Measurements from ENCODE around the gene ARMC9.
"Not testable (repeated sequence)": the region's sequence is repeated elsewhere in the genome, so short reads cannot be mapped to it uniquely, and the experiment has no call there.

Gene ARMC9

DNA sequence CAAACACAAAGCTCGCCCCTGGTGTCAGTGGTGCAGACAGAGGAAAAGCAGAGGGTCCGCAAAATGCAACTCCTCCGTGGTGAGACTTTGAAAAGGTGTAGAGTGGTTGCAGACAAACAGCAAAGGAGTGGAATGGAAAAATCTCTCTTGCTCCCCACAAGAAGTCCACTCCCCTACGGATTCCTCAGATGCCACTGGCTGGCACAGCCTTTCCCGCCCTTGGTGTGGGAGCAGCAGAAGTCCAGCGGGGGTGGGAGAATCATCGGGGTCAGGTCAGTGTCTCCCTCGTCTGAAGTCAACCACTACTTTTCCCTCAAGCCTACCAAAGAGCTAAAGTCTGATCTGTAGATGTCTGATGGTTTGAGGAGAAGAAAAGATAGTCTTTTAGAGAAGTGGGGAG is 174.8 kb downstream of the ARMC9 start:
- no peaks in the 10 kb centered on the region for H4K20me1 ChIP-seq (ENCODE audit: insufficient read depth)
- TF ChIP-seq, protein P1, sequence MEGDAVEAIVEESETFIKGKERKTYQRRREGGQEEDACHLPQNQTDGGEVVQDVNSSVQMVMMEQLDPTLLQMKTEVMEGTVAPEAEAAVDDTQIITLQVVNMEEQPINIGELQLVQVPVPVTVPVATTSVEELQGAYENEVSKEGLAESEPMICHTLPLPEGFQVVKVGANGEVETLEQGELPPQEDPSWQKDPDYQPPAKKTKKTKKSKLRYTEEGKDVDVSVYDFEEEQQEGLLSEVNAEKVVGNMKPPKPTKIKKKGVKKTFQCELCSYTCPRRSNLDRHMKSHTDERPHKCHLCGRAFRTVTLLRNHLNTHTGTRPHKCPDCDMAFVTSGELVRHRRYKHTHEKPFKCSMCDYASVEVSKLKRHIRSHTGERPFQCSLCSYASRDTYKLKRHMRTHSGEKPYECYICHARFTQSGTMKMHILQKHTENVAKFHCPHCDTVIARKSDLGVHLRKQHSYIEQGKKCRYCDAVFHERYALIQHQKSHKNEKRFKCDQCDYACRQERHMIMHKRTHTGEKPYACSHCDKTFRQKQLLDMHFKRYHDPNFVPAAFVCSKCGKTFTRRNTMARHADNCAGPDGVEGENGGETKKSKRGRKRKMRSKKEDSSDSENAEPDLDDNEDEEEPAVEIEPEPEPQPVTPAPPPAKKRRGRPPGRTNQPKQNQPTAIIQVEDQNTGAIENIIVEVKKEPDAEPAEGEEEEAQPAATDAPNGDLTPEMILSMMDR (conservative IDR thresholded peaks at IDR 0.05; ENCODE audit: low read depth, low read length) = no peak
- H3K79me2 ChIP-seq (ENCODE audit: insufficient read depth, low read depth) = no peaks in the 10 kb centered on the region
- no peak overlapping the region for H3K4me3 ChIP-seq (IDR thresholded peaks at IDR 0.05; ENCODE audit: insufficient read depth, low read depth, low read length)
- no peak overlapping the region for H2AFZ ChIP-seq (ENCODE audit: low read depth)
- no peaks in the 10 kb centered on the region for H3K4me1 ChIP-seq (ENCODE audit: low read depth, poor library complexity, severe bottlenecking)
- no peak overlapping the region for H3K9ac ChIP-seq
- H3K36me3 ChIP-seq (ENCODE audit: insufficient read depth) = no peaks in the 10 kb centered on the region
- no peak overlapping the region for H3K4me2 ChIP-seq
- no peaks in the 10 kb centered on the region for H3K27me3 ChIP-seq (ENCODE audit: insufficient read depth, low read depth)
- no peak overlapping the region for H3K27ac ChIP-seq

DNA sequence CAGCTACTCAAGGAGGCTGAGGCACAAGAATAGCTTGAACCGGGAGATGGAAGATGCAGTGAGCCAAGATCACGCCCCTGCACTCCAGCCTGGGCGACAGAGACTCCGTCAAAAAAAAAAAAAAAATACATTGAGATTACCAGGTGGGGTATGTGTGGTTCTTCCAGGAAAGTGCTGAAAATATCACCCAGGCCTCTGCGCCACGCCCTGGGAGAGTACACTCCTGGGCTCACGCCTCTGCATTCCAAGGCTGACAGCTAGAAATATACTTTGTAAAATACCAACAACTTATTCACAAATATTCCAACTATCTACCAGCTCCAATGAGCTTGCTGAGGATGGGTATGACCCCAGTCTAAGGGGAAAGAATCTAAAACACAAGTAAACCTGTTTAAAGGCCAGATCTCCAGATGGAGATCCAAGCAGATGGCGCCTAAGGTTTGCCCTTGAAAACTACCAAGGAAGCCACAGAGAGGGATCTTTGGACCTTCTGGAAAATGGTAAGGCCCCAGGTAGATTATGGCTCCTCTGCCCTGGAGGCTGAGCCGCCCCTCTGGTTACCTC is 175.4 kb downstream of the ARMC9 start:
- no peak overlapping the region for H2AFZ ChIP-seq (ENCODE audit: low read depth)
- no peak overlapping the region for H3K27ac ChIP-seq
- no peaks in the 10 kb centered on the region for H3K27me3 ChIP-seq (ENCODE audit: insufficient read depth, low read depth)
- no peaks in the 10 kb centered on the region for H4K20me1 ChIP-seq (ENCODE audit: insufficient read depth)
- no peaks in the 10 kb centered on the region for H3K79me2 ChIP-seq (ENCODE audit: insufficient read depth, low read depth)
- H3K9ac ChIP-seq = no peak overlapping the region
- H3K4me3 ChIP-seq (IDR thresholded peaks at IDR 0.05; ENCODE audit: insufficient read depth, low read depth, low read length) = no peak overlapping the region
- H3K4me1 ChIP-seq (ENCODE audit: low read depth, poor library complexity, severe bottlenecking) = no peaks in the 10 kb centered on the region
- TF ChIP-seq, protein P1 (conservative IDR thresholded peaks at IDR 0.05; ENCODE audit: low read depth, low read length) = no peak
- no peaks in the 10 kb centered on the region for H3K36me3 ChIP-seq (ENCODE audit: insufficient read depth)
- H3K4me2 ChIP-seq = no peak overlapping the region

DNA sequence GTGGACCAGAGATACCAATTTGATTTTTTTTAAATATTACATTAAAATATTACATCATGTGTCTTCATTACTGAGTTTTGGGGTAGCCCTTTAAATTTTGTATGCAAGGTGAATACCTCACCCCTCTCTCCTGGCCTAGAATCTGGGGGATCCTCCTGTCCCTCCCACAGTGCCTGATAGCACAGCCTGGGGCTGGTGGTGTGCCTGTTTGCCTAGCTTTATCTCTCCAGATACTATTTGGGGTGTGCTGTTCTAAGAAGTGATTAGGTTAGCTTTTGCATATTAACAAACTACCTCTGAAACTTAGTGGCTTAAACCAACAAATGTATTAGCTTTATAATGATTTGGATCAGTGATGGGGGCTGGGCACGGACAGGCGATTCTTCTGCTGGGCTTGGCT is 176.3 kb downstream of the ARMC9 start:
- no peaks in the 10 kb centered on the region for H3K27me3 ChIP-seq (ENCODE audit: insufficient read depth, low read depth)
- H3K36me3 ChIP-seq (ENCODE audit: insufficient read depth) = no peaks in the 10 kb centered on the region
- no peak overlapping the region for H3K27ac ChIP-seq
- no peak overlapping the region for H3K9ac ChIP-seq
- H3K79me2 ChIP-seq (ENCODE audit: insufficient read depth, low read depth) = no peaks in the 10 kb centered on the region
- H3K4me3 ChIP-seq (IDR thresholded peaks at IDR 0.05; ENCODE audit: insufficient read depth, low read depth, low read length) = no peak overlapping the region
- no peak overlapping the region for H2AFZ ChIP-seq (ENCODE audit: low read depth)
- TF ChIP-seq, protein P1 (conservative IDR thresholded peaks at IDR 0.05; ENCODE audit: low read depth, low read length) = no peak
- H3K4me1 ChIP-seq (ENCODE audit: low read depth, poor library complexity, severe bottlenecking) = no peaks in the 10 kb centered on the region
- no peak overlapping the region for H3K4me2 ChIP-seq
- no peaks in the 10 kb centered on the region for H4K20me1 ChIP-seq (ENCODE audit: insufficient read depth)

DNA sequence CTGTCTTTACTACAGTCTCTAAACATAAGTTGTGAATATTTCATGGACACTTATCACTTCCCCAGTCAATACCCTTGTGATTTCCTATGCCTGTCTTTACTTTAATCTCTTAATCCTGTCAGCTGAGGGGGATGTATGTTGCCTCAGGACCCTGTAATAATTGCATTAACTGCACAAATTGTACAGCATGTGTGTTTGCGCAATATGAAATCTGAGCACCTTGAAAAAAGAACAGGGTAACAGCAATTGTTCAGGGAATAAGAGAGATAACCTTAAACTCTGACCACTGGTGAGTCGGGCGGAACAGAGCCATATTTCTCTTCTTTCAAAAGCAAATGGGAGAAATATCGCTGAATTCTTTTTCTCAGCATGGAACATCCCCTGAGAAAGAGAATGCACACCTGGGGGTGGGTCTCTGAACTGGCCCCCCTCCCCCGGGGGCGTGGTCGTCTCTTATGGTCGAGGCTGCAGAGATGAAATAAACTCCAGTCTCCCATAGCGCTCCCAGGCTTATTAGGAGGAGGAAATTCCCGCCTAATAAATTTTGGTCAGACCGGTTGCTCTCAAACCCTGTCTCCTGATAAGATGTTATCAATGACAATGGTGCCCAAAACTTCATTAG is 177.7 kb downstream of the ARMC9 start:
- not testable (repeated sequence) for H3K9ac ChIP-seq; H3K4me2 ChIP-seq; H3K27me3 ChIP-seq (ENCODE audit: insufficient read depth, low read depth); H3K27ac ChIP-seq; H3K4me1 ChIP-seq (ENCODE audit: low read depth, poor library complexity, severe bottlenecking); H2AFZ ChIP-seq (ENCODE audit: low read depth); H3K36me3 ChIP-seq (ENCODE audit: insufficient read depth); H4K20me1 ChIP-seq (ENCODE audit: insufficient read depth); H3K79me2 ChIP-seq (ENCODE audit: insufficient read depth, low read depth); H3K4me3 ChIP-seq (IDR thresholded peaks at IDR 0.05; ENCODE audit: insufficient read depth, low read depth, low read length)

DNA sequence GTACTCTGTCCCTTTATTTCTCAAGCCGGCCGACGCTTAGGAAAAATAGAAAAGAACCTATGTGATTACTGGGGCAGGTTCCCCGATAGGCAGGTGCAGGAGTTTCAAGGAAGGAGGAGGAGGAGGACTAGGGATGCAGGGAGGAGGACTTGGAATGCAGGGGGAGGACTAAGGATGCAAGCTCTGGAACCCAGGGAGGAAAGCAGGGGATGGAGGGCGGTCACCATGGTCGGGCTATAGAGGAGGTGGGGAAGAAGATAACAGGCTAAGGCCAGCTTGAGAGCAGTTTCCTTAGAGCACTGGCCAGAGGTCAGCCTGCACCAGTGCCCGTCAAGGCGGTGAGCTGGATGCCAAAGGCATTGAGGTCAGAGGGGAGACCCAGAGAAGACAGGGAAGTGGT is 178.4 kb downstream of the ARMC9 start:
- Histone ChIP-seq H3K9ac (no peak overlapping the region), H3K27me3 (ENCODE audit: insufficient read depth, low read depth) (no peaks in the 10 kb centered on the region)

More for the DNA sequence above, 178.4 kb downstream of the ARMC9 start:
- Histone ChIP-seq H3K79me2 (ENCODE audit: insufficient read depth, low read depth) (no peaks in the 10 kb centered on the region), H4K20me1 (ENCODE audit: insufficient read depth) (no peaks in the 10 kb centered on the region), H3K27ac (no peak overlapping the region), H2AFZ (ENCODE audit: low read depth) (no peak overlapping the region), H3K4me3 (IDR thresholded peaks at IDR 0.05; ENCODE audit: insufficient read depth, low read depth, low read length) (no peak overlapping the region), H3K4me2 (no peak overlapping the region), H3K36me3 (ENCODE audit: insufficient read depth) (no peaks in the 10 kb centered on the region), H3K4me1 (ENCODE audit: low read depth, poor library complexity, severe bottlenecking) (no peaks in the 10 kb centered on the region)
- TF ChIP-seq, protein P1 (conservative IDR thresholded peaks at IDR 0.05; ENCODE audit: low read depth, low read length) = no peak
